ENCODE measurements around the gene NCKAP5. TPM values are rescaled to one million over a fixed set of nuclear protein-coding genes. Genes with fewer than 3 reads are reported as not detected.

Gene NCKAP5
- total RNA-seq, 1 experiment from 2014 or later = 3.2 TPM

DNA sequence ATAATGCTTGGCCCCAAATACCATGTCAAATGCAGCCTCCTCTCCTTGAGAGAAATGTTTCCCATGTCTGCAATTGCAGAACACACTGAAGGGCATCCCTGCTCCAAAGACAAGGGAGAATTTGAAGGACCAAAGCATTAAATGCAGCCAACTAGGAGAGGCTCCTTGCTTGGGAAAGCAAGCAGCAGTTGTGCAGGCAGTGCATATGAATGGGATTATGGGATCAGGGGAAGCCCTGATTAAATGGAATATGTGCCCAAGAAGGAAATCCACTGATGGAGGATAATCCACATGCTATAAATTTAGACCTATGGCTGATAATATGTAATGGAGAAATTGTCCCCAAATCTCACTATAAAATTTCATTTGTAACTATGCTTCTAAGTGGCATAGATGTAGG is 116.1 kb downstream of the NCKAP5 start:
- no peaks in the 10 kb centered on the region for H3K36me3 ChIP-seq (ENCODE audit: low read depth, low read length)
- H2AFZ ChIP-seq (ENCODE audit: low read length) = no peak overlapping the region
- no peaks in the 10 kb centered on the region for H3K27me3 ChIP-seq (ENCODE audit: low read length)
- H3K9me2 ChIP-seq (replicated peaks; ENCODE audit: low read length) = no peaks in the 10 kb centered on the region
- no peaks in the 10 kb centered on the region for H3F3A ChIP-seq (ENCODE audit: low read length, unreplicated experiment)
- no peak for ATAC-seq
- no peaks in the 10 kb centered on the region for H3K79me2 ChIP-seq (ENCODE audit: low read length)
- DNase-seq = no peak
- intact Hi-C loops (cut with micrococcal nuclease) = no loop called here
- H3K9me3 ChIP-seq (ENCODE audit: low read length) = no peaks in the 10 kb centered on the region
- H3K4me2 ChIP-seq (ENCODE audit: low read length) = no peak overlapping the region
- H4K20me1 ChIP-seq (ENCODE audit: low read length) = no peaks in the 10 kb centered on the region
- BruUV-seq (replicated peaks) = no TSS peak
- H3K9ac ChIP-seq (ENCODE audit: low read length) = no peak overlapping the region
- ChIA-PET POLR2A (ENCODE audit: unreplicated experiment) (no interaction called here), CTCF (no interaction called here)
- no peak overlapping the region for H3K4me3 ChIP-seq (ENCODE audit: low read length)
- TF ChIP-seq, protein P1, sequence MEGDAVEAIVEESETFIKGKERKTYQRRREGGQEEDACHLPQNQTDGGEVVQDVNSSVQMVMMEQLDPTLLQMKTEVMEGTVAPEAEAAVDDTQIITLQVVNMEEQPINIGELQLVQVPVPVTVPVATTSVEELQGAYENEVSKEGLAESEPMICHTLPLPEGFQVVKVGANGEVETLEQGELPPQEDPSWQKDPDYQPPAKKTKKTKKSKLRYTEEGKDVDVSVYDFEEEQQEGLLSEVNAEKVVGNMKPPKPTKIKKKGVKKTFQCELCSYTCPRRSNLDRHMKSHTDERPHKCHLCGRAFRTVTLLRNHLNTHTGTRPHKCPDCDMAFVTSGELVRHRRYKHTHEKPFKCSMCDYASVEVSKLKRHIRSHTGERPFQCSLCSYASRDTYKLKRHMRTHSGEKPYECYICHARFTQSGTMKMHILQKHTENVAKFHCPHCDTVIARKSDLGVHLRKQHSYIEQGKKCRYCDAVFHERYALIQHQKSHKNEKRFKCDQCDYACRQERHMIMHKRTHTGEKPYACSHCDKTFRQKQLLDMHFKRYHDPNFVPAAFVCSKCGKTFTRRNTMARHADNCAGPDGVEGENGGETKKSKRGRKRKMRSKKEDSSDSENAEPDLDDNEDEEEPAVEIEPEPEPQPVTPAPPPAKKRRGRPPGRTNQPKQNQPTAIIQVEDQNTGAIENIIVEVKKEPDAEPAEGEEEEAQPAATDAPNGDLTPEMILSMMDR (conservative IDR thresholded peaks at IDR 0.05; ENCODE audit: low read depth, low read length) = no peak
- TF ChIP-seq EZH2phosphoT487 (IDR thresholded peaks at IDR 0.05; ENCODE audit: borderline replicate concordance, low read length) (no peak), EZH2 (IDR thresholded peaks at IDR 0.05; ENCODE audit: low read length, unreplicated experiment) (no peak)
- no peaks in the 10 kb centered on the region for H3K4me1 ChIP-seq (ENCODE audit: insufficient read depth, low read length)
- no peak overlapping the region for H3K27ac ChIP-seq (ENCODE audit: low read length)

DNA sequence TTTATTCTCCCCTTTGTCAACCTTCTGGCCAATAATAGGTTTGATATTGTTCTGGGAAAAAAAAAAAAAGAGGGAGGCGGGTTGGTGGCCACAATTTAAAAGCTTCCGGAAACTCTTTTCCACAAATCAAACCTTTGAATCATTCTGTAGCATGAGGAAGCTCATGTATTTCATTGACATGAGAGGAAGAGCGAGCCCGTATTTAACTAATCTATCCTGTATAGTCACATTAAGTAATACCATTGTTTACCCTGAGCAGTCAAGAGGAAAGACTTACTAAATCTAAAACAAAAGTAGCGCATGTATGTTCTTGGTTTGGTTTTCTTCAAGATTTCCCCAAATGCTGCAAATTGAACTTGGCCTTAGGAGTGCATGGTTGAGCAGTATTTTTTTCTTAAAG is 120.1 kb downstream of the NCKAP5 start:
- no peak for DNase-seq
- no peak overlapping the region for H3K9ac ChIP-seq (ENCODE audit: low read length)
- H3F3A ChIP-seq (ENCODE audit: low read length, unreplicated experiment) = no peaks in the 10 kb centered on the region
- TF ChIP-seq, protein P1 (conservative IDR thresholded peaks at IDR 0.05; ENCODE audit: low read depth, low read length) = no peak
- TF ChIP-seq EZH2phosphoT487 (IDR thresholded peaks at IDR 0.05; ENCODE audit: borderline replicate concordance, low read length) (no peak), EZH2 (IDR thresholded peaks at IDR 0.05; ENCODE audit: low read length, unreplicated experiment) (no peak)
- no peaks in the 10 kb centered on the region for H3K9me3 ChIP-seq (ENCODE audit: low read length)
- H3K27me3 ChIP-seq (ENCODE audit: low read length) = no peaks in the 10 kb centered on the region
- H3K36me3 ChIP-seq (ENCODE audit: low read depth, low read length) = no peaks in the 10 kb centered on the region
- no peak overlapping the region for H3K4me3 ChIP-seq (ENCODE audit: low read length)
- no peak overlapping the region for H3K27ac ChIP-seq (ENCODE audit: low read length)
- H3K4me2 ChIP-seq (ENCODE audit: low read length) = no peak overlapping the region
- intact Hi-C loops (cut with micrococcal nuclease) = no loop called here
- BruUV-seq (replicated peaks) = no TSS peak
- H3K4me1 ChIP-seq (ENCODE audit: insufficient read depth, low read length) = no peaks in the 10 kb centered on the region
- ChIA-PET CTCF (no interaction called here), POLR2A (ENCODE audit: unreplicated experiment) (no interaction called here)
- no peaks in the 10 kb centered on the region for H3K9me2 ChIP-seq (replicated peaks; ENCODE audit: low read length)
- H2AFZ ChIP-seq (ENCODE audit: low read length) = no peak overlapping the region
- no peaks in the 10 kb centered on the region for H3K79me2 ChIP-seq (ENCODE audit: low read length)
- no peaks in the 10 kb centered on the region for H4K20me1 ChIP-seq (ENCODE audit: low read length)
- no peak for ATAC-seq

DNA sequence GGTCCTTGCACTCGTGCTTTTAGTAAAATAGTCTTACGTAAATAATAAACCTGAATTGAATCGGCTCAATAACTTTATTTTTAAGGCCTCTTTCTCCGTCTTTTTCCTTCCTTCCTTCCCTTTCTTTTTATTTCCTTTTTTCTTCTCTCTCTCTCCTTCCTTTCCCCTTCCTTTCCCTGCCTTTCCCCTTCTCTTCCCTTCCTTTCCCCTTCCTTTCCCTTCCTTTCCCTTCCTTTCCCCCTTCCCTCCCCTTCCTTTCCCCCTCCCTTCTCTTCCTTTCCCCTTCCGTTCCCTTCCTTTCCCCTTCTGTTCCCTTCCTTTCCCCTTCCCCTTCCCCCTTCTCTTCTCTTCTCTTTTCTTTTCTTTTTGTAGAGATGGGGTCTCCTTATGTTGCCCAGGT is 121.0 kb downstream of the NCKAP5 start:
- Histone ChIP-seq H3K9ac (ENCODE audit: low read length) (no peak overlapping the region), H3K36me3 (ENCODE audit: low read depth, low read length) (no peaks in the 10 kb centered on the region), H3K4me2 (ENCODE audit: low read length) (no peak overlapping the region), H3K27ac (ENCODE audit: low read length) (no peak overlapping the region), H3K9me3 (ENCODE audit: low read length) (no peaks in the 10 kb centered on the region), H4K20me1 (ENCODE audit: low read length) (no peaks in the 10 kb centered on the region), H3F3A (ENCODE audit: low read length, unreplicated experiment) (no peaks in the 10 kb centered on the region), H3K79me2 (ENCODE audit: low read length) (no peaks in the 10 kb centered on the region), H3K27me3 (ENCODE audit: low read length) (no peaks in the 10 kb centered on the region), H3K4me3 (ENCODE audit: low read length) (no peak overlapping the region), H2AFZ (ENCODE audit: low read length) (no peak overlapping the region), H3K9me2 (replicated peaks; ENCODE audit: low read length) (no peaks in the 10 kb centered on the region), H3K4me1 (ENCODE audit: insufficient read depth, low read length) (no peaks in the 10 kb centered on the region)
- ATAC-seq (no peak), DNase-seq (no peak)
- intact Hi-C loops (cut with micrococcal nuclease) = no loop called here
- ChIA-PET POLR2A (ENCODE audit: unreplicated experiment) (no interaction called here), CTCF (no interaction called here)
- BruUV-seq (replicated peaks) = no TSS peak
- TF ChIP-seq EZH2 (IDR thresholded peaks at IDR 0.05; ENCODE audit: low read length, unreplicated experiment) (no peak), EZH2phosphoT487 (IDR thresholded peaks at IDR 0.05; ENCODE audit: borderline replicate concordance, low read length) (no peak)
- TF ChIP-seq, protein P1 (conservative IDR thresholded peaks at IDR 0.05; ENCODE audit: low read depth, low read length) = no peak

All from PC-3 (cell line).